Measurements from ENCODE around the gene IPO8. TPM values are rescaled to one million over a fixed set of nuclear protein-coding genes. Genes with fewer than 3 reads are reported as not detected.

IPO8 gene
- total and polyA plus RNA-seq, 3 donors from 2014 or later = 27.4 to 46.4 (median 37.2) TPM

DNA sequence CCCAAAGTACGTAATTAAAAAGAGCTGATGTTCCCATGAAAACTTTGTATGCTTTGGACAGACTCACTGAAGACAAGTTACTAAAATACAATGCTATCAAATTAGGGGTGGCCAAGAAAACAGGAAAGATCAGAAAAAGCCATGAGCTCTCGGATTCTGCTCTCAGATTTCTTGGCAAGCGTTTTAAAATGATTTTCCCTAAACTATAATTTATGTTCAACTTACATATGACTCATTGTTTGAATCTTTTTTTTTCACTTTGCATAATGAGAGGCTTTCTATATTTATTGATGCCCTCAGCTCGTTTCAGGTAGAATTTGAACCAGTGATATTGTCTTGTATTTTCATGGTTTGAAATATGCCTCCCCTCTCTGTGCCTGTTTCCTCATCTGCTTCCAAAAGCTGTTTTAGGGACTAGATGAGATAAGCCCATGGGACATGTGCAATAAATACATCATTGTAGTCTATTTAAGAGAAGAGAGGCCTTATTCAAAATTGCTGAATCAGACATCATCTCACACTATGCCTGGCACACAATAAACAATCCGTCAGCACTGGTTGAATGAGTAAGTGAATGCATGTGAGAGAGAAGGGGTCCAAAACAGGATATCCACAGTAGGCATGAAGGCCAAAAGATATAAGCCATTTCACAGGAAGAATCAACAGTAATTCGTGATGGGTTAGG, 4.7 kb upstream of the IPO8 start:
- Histone ChIP-seq H3K36me3 (ENCODE audit: low read depth, missing control alignments) (no peaks in the 10 kb centered on the region), H3K27me3 (no peaks in the 10 kb centered on the region), H3K4me1 (no peaks in the 10 kb centered on the region), H3K27ac (no peak overlapping the region), H3K9me3 (no peaks in the 10 kb centered on the region), H3K4me3 (no peak overlapping the region)
- no peak for TF ChIP-seq POLR2A (IDR thresholded peaks at IDR 0.05)
- TF ChIP-seq, protein P1, sequence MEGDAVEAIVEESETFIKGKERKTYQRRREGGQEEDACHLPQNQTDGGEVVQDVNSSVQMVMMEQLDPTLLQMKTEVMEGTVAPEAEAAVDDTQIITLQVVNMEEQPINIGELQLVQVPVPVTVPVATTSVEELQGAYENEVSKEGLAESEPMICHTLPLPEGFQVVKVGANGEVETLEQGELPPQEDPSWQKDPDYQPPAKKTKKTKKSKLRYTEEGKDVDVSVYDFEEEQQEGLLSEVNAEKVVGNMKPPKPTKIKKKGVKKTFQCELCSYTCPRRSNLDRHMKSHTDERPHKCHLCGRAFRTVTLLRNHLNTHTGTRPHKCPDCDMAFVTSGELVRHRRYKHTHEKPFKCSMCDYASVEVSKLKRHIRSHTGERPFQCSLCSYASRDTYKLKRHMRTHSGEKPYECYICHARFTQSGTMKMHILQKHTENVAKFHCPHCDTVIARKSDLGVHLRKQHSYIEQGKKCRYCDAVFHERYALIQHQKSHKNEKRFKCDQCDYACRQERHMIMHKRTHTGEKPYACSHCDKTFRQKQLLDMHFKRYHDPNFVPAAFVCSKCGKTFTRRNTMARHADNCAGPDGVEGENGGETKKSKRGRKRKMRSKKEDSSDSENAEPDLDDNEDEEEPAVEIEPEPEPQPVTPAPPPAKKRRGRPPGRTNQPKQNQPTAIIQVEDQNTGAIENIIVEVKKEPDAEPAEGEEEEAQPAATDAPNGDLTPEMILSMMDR (IDR thresholded peaks at IDR 0.05) = no peak
- WGBS, 2 donors = 81 to 85% methylated on average over 6 of the region's 6 CpGs
- DNase-seq = no peak
- intact Hi-C loops (cut with DNase I; ENCODE audit: low total_unique reads) = no loop called here

GRCh38 chr12:30698346-30698745, 2.7 kb upstream of the IPO8 start:
- Histone ChIP-seq H3K27me3 (no peaks in the 10 kb centered on the region), H3K4me3 (no peak overlapping the region), H3K36me3 (ENCODE audit: low read depth, missing control alignments) (no peaks in the 10 kb centered on the region), H3K4me1 (peaks cover 4% of the 10 kb centered on the region), H3K9me3 (no peaks in the 10 kb centered on the region), H3K27ac (no peak overlapping the region)
- 73 to 77% methylated on average over 12 of the region's 12 CpGs for WGBS, 2 donors
- no peak for TF ChIP-seq POLR2A (IDR thresholded peaks at IDR 0.05)
- TF ChIP-seq, protein P1 (IDR thresholded peaks at IDR 0.05) = no peak
- intact Hi-C loops (cut with DNase I; ENCODE audit: low total_unique reads) = no loop called here
- no peak for DNase-seq

DNA sequence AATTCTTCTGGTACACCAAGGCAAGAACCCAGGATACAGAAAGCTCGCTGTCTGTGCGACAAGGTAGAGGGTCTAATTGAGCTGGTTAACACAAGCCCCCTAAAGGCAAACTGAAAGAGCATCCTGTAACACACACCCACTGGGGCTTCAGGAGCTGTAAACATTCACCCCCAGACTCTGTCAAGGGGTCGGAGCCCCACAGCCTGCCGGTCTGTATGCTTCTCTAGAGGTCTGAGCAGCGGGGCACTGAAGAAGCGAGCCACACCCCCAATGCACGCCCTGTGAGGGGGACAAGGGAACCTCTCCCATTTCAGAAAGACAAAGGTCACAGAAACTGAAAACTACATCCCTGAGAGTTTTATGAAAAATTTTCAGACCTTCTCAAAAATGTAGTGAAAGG, 1.3 kb upstream of the IPO8 start:
- peak overlapping the region in 1 of 2 donors; percentile 98 for H3K4me3 ChIP-seq
- WGBS, 2 donors = 68 to 73% methylated on average over 7 of the region's 7 CpGs
- no peaks in the 10 kb centered on the region for H3K9me3 ChIP-seq
- H3K36me3 ChIP-seq (ENCODE audit: low read depth, missing control alignments) = no peaks in the 10 kb centered on the region
- H3K27ac ChIP-seq = no peak overlapping the region
- DNase-seq = no peak
- no peaks in the 10 kb centered on the region for H3K27me3 ChIP-seq
- no peak for TF ChIP-seq POLR2A (IDR thresholded peaks at IDR 0.05)
- TF ChIP-seq, protein P1 (IDR thresholded peaks at IDR 0.05) = no peak
- H3K4me1 ChIP-seq = peaks cover 4% of the 10 kb centered on the region
- intact Hi-C loops (cut with DNase I; ENCODE audit: low total_unique reads) = no loop called here

DNA sequence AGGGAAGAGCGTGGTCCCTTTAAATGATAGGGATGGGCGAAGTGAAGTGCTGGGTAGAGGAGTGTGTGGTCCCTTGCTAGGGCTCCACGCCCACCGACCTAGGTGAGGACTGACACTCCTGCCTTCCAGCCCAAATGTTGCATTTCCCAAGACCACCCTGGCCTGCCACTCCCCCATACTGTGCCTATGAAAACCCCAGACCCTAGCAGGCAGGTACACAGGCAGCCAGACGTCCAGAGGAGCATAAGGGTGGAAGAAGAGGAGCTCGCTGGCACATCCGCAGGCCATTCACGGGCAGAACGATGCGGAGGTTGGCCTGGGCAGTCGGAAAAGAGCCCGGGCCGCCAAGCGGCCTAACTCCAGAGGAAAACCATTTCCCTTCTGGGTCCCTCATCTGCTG, 817 bp upstream of the IPO8 start:
- peak overlapping the region in 1 of 2 donors; percentile 98 for H3K4me3 ChIP-seq
- intact Hi-C loops (cut with DNase I; ENCODE audit: low total_unique reads) = no loop called here

More for the DNA sequence above, 817 bp upstream of the IPO8 start:
- Histone ChIP-seq H3K36me3 (ENCODE audit: low read depth, missing control alignments) (no peaks in the 10 kb centered on the region), H3K27ac (no peak overlapping the region), H3K4me1 (peaks cover 4% of the 10 kb centered on the region), H3K27me3 (no peaks in the 10 kb centered on the region), H3K9me3 (no peaks in the 10 kb centered on the region)
- TF ChIP-seq, protein P1 (IDR thresholded peaks at IDR 0.05) = no peak
- TF ChIP-seq POLR2A (IDR thresholded peaks at IDR 0.05) = no peak
- WGBS, 2 donors = 63 to 72% methylated on average over 13 to 14 of the region's 14 CpGs
- no peak for DNase-seq
